ENCODE measurements around the gene CLN6.

CLN6 gene

DNA sequence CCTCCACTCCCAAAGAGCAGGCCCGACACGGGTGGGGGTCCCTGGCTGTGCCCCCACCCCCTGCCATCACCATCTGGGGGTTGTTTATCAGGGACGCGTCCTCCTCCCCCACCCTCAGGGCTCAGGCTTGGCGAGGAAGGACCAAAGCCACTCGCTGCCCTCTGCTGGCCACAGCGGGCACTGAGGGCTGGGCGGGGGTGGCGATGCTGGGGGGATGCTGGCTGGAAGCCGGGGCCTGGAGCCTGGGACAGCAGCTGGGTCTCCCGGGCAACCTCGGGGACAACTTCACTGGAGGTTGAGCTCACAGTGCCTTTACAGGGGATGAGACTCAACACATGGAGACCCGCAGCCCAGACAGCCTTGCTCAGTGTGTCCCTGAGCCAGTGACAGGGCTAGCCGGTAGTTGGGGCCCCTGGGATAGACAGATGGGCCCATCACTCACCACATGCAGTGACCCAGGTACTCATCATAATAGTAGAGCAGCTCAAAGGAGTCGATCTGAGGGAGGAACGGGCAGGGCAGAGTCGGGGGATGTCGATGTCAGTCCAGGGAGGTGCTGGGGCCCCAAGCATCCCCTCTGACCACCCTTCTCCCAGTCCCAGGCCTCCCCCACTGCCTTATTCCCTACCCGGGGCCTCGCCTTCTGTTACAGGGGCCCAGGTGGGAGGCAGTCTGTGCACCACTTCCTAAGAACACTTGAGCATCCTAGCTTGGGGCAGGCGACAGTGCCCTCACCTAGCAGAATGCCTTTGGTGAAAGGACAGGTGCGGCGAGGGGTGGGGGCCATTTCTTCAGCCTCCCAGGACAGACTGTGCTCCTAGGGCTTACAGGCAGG, 18.5 kb downstream of the CLN6 start:
- in situ Hi-C loops (cut with MboI; ENCODE audit: low sequenced_read_pairs, unreplicated experiment): no loop called here
- TF ChIP-seq, protein P1, sequence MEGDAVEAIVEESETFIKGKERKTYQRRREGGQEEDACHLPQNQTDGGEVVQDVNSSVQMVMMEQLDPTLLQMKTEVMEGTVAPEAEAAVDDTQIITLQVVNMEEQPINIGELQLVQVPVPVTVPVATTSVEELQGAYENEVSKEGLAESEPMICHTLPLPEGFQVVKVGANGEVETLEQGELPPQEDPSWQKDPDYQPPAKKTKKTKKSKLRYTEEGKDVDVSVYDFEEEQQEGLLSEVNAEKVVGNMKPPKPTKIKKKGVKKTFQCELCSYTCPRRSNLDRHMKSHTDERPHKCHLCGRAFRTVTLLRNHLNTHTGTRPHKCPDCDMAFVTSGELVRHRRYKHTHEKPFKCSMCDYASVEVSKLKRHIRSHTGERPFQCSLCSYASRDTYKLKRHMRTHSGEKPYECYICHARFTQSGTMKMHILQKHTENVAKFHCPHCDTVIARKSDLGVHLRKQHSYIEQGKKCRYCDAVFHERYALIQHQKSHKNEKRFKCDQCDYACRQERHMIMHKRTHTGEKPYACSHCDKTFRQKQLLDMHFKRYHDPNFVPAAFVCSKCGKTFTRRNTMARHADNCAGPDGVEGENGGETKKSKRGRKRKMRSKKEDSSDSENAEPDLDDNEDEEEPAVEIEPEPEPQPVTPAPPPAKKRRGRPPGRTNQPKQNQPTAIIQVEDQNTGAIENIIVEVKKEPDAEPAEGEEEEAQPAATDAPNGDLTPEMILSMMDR (IDR thresholded peaks at IDR 0.05; ENCODE audit: borderline replicate concordance, control extremely low read depth, extremely low read depth, insufficient read depth, missing control alignments): peak; percentile 70
- DNase-seq (ENCODE audit: low spot score): peak; percentile 82

DNA sequence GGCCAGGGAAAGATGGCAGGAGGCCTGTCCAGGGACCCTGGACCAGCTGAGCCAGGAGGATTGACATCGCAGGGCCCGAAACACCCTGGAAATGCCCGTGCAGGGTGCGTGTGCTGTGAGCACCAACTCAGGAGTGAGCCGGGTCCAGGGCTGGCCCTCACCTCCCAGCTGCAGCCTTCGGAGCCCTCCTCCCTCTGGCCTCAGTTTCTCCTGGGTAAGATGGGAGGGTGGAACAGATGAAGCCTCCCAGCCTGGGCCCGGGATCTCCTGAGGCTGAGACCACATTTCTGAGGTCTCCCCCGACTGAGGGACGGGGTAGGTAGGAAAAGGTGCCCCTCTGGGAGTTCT, 19.1 kb downstream of the CLN6 start:
- TF ChIP-seq, protein P1 (IDR thresholded peaks at IDR 0.05; ENCODE audit: borderline replicate concordance, control extremely low read depth, extremely low read depth, insufficient read depth, missing control alignments): no peak
- in situ Hi-C loops (cut with MboI; ENCODE audit: low sequenced_read_pairs, unreplicated experiment): no loop called here
- no peak for DNase-seq (ENCODE audit: low spot score)

DNA sequence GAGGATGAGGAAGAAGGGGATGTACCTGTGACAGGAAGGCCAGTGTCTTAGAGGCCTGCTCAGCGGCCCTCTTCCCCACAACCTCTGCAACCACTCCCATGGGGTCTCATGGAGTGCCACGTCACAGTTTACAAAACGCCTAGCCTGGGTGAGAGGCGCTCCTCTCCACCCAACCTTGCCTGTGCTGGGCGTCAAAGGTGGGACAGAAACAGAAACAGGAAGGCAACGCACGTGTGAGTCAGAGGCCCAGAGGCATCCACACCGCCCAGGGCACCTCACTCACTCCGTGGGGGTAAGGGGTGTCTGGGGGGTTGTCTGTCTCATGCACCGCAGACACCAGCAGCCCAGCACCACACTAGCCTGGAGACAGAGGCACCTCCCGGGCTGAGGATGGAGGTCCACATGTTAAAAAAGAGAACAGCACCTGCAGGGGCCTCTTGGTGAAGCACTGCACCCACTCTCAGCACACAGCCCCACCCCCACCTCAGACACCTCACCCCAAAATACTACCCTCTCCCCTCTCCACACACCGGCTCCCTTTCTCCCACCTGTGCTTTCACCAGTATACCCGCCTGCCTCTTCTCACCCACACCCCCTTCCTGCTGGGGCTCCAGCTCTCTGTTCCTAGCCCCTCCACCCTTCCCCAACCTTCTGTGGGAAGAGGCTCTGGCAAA, 19.7 kb downstream of the CLN6 start:
- TF ChIP-seq, protein P1 (IDR thresholded peaks at IDR 0.05; ENCODE audit: borderline replicate concordance, control extremely low read depth, extremely low read depth, insufficient read depth, missing control alignments): no peak
- DNase-seq (ENCODE audit: low spot score): peak; percentile 73
- in situ Hi-C loops (cut with MboI; ENCODE audit: low sequenced_read_pairs, unreplicated experiment): no loop called here

DNA sequence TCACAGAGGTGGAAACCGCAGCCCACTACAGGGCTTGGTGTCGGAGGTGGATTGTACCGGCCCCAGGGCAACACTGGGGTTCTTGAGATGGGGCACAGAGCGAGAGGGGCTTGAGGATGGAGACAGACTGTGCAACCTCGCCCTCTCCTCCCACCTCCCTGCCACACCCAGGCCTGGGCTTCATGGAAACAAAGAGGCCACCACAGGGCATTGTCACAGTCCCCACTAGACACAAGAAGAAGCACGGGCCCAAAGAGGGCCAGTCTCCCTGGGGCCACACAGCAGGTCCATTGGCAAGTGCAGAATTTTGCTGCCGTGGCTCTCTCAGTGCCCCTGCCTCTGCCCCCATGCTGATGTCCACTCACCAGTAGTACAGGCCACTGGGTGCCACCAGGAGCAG, 20.3 kb downstream of the CLN6 start:
- TF ChIP-seq, protein P1 (IDR thresholded peaks at IDR 0.05; ENCODE audit: borderline replicate concordance, control extremely low read depth, extremely low read depth, insufficient read depth, missing control alignments): no peak
- no peak for DNase-seq (ENCODE audit: low spot score)
- in situ Hi-C loops (cut with MboI; ENCODE audit: low sequenced_read_pairs, unreplicated experiment): no loop called here

DNA sequence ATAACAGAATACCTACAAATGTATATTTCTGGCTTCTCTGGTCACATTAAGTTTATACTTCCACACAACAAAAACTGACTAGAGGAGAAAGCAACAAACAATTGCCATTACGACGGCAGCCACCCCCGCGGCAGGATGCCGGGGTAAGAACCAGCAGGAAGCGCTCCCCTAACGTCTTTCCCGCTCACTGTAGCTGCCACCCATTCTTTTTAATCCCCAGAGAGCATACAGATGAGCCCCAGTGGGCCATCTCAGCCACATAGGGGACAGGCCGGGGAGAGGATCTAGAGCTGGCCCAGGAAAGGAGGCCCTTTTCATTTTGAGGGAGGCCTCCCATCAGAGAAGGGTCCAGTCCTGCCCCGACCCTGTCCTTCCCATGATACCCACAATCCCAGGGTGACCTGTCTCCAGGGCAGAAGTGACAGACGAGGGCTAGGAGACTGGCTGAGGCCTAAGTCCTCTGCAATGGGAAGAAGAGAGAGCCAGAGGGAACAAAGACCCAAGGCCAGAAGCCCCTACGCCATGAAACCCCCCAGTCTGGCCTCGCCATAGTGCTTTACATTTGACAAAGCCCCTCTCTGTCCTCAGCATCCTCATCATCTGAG, 20.8 kb downstream of the CLN6 start:
- peak; percentile 49 for DNase-seq (ENCODE audit: low spot score)
- TF ChIP-seq, protein P1 (IDR thresholded peaks at IDR 0.05; ENCODE audit: borderline replicate concordance, control extremely low read depth, extremely low read depth, insufficient read depth, missing control alignments): no peak
- in situ Hi-C loops (cut with MboI; ENCODE audit: low sequenced_read_pairs, unreplicated experiment): no loop called here

DNA sequence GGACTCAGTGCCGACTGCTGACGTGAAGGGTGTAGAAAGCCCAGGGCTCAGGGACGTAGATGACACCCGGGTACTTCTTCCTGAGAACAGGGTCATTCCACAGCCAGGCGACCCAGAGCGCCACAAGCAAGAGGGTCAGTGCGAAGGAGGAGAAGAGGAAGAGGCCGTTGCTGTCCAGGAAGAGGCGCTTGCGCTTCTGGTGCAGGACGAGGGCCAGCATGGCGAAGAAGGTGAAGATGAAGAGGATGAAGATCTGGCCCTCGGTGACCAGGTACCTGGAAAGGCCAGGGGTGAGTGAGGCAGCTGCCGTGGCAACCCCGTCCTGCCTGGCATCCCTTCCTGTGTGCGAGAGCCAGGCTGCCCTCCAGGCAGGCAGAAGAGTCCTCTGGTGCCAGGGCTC, 21.4 kb downstream of the CLN6 start:
- in situ Hi-C loops (cut with MboI; ENCODE audit: low sequenced_read_pairs, unreplicated experiment): no loop called here
- no peak for DNase-seq (ENCODE audit: low spot score)
- TF ChIP-seq, protein P1 (IDR thresholded peaks at IDR 0.05; ENCODE audit: borderline replicate concordance, control extremely low read depth, extremely low read depth, insufficient read depth, missing control alignments): no peak

All from GM13976 (cell line).